Common myeloid progenitor, CD34-positive (primary cell): Measurements from ENCODE around the gene SPATA17.

Experiments used
- CTCF ChIA-PET: fragments of 350-600 bp; sonication (Branson Sonifier 250); formaldehyde crosslinking; loops from one replicate; lab custom pipeline; 2021; ENCODE audit warnings: antibody characterized with exemption; lab: Charles Lee
- POLR2A ChIA-PET: fragments of 350-600 bp; sonication (Branson Sonifier 250); formaldehyde crosslinking; loops from one replicate; lab custom pipeline; 2021; ENCODE audit warnings: antibody characterized with exemption; lab: Charles Lee
- DNase-seq, 3 donors: peaks; one replicate each; pipeline versions ENCODE4 v3.0.0 to v3.0.0-alpha.2; 2013
- H3K27ac ChIP-seq, 2 experiments: 1 replicate in 1 of 2; 2 replicates in 1 of 2; pipeline ENCODE4 v1.7.0; 2013; ENCODE audit warnings: inconsistent platforms in 2 of 2, low read length in 2 of 2, mild to moderate bottlenecking in 2 of 2, low read depth in 1 of 2, moderate library complexity in 1 of 2; ENCODE audit not compliant: severe bottlenecking in 2 of 2, insufficient read depth in 1 of 2, poor library complexity in 1 of 2
- H3K27me3 ChIP-seq, 5 experiments: replicated peaks in 2 of 5; 1 replicate in 3 of 5; 2 replicates in 2 of 5; pipeline versions ENCODE4 v1.6.1 to v1.7.0; 2013; ENCODE audit warnings: low read length in 4 of 5, mild to moderate bottlenecking in 2 of 5, moderate library complexity in 2 of 5, inconsistent platforms in 1 of 5; ENCODE audit not compliant: insufficient read depth in 5 of 5, control insufficient read depth in 4 of 5
- H3K36me3 ChIP-seq, 4 experiments: 1 replicate in 2 of 4; 2 replicates in 2 of 4; pipeline versions ENCODE4 v1.6.1 to v1.7.0; 2013; ENCODE audit warnings: low read length in 3 of 4, control low read depth in 1 of 4, mild to moderate bottlenecking in 1 of 4; ENCODE audit not compliant: control insufficient read depth in 4 of 4, insufficient read depth in 4 of 4
- H3K4me1 ChIP-seq, 4 experiments: 1 replicate in 3 of 4; 2 replicates in 1 of 4; pipeline versions ENCODE4 v1.6.1 to v1.7.1; 2013; ENCODE audit warnings: low read length in 3 of 4, mild to moderate bottlenecking in 3 of 4, control low read depth in 1 of 4, inconsistent platforms in 1 of 4, moderate library complexity in 1 of 4; ENCODE audit not compliant: control insufficient read depth in 4 of 4, insufficient read depth in 4 of 4; ENCODE audit errors: control extremely low read depth in 1 of 4
- H3K4me3 ChIP-seq, 7 experiments: 1 replicate in 4 of 7; 2 replicates in 3 of 7; pipeline versions ENCODE4 v1.5.1 to v1.7.0; 2013; ENCODE audit warnings: mild to moderate bottlenecking in 7 of 7, low read length in 6 of 7, moderate library complexity in 6 of 7, inconsistent platforms in 2 of 7, low read depth in 2 of 7, control low read depth in 1 of 7; ENCODE audit not compliant: insufficient read depth in 4 of 7, control insufficient read depth in 1 of 7; ENCODE audit errors: extremely low read depth in 1 of 7
- H3K9me3 ChIP-seq, 5 experiments: 1 replicate in 4 of 5; 2 replicates in 1 of 5; pipeline versions ENCODE4 v1.6.1 to v1.7.1; 2013; ENCODE audit warnings: low read length in 4 of 5, mild to moderate bottlenecking in 2 of 5, inconsistent platforms in 1 of 5, low read depth in 1 of 5, moderate library complexity in 1 of 5; ENCODE audit not compliant: control insufficient read depth in 4 of 5, insufficient read depth in 2 of 5; ENCODE audit errors: control extremely low read depth in 1 of 5
- WGBS: methylation state at CpG from one replicate; pipeline ENCODE4 v1.1.5; 2013; ENCODE audit not compliant: insufficient coverage; 5-methylcytosine and 5-hydroxymethylcytosine counted together

The SPATA17 gene

GRCh38 chr1:217605390-217605789, 25.8 kb upstream of the SPATA17 start:
- Histone ChIP-seq H3K27ac (no peak overlapping the region), H3K36me3 (peaks cover 4 to 11% (median 8%) of the 10 kb centered on the region in 4 experiments), H3K4me1 (no peaks in the 10 kb centered on the region), H3K4me3 (no peak overlapping the region), H3K9me3 (no peaks in the 10 kb centered on the region), H3K27me3 (no peaks in the 10 kb centered on the region)
- WGBS = 100% methylated on average over 1 of the region's 1 CpG
- CTCF ChIA-PET = no interaction called here
- POLR2A ChIA-PET = interaction anchor here (0.5 kb wide), 1 partner anchor 24 kb away, joined by 3 read pairs; no protein-coding TSS in a partner anchor
- no peak for DNase-seq

- ChIA-PET CTCF (no interaction called here), POLR2A (no interaction called here)
- H3K27ac ChIP-seq = no peak overlapping the region
- peaks cover 2 to 14% (median 6%) of the 10 kb centered on the region in 4 experiments for H3K36me3 ChIP-seq
- H3K9me3 ChIP-seq = no peaks in the 10 kb centered on the region
- no peak for DNase-seq
- WGBS = 94% methylated on average over 2 of the region's 3 CpGs
- H3K27me3 ChIP-seq = no peaks in the 10 kb centered on the region
- no peak overlapping the region for H3K4me3 ChIP-seq
- H3K4me1 ChIP-seq = no peaks in the 10 kb centered on the region
Measured at GRCh38 chr1:217614200-217614712, 16.9 kb upstream of the SPATA17 start.

- ChIA-PET CTCF (no interaction called here), POLR2A (no interaction called here)
- no peak overlapping the region for H3K4me3 ChIP-seq
- 92% methylated on average over 1 of the region's 1 CpG for WGBS
- H3K27me3 ChIP-seq = no peaks in the 10 kb centered on the region
- peaks cover 2 to 10% (median 8%) of the 10 kb centered on the region in 4 experiments for H3K36me3 ChIP-seq
- DNase-seq = no peak
- no peaks in the 10 kb centered on the region for H3K4me1 ChIP-seq
- H3K27ac ChIP-seq = no peak overlapping the region
- H3K9me3 ChIP-seq = no peaks in the 10 kb centered on the region
Measured at GRCh38 chr1:217617126-217617525, 14.0 kb upstream of the SPATA17 start.

- 100% methylated on average over 1 of the region's 4 CpGs for WGBS
- peaks cover 2 to 10% (median 8%) of the 10 kb centered on the region in 4 experiments for H3K36me3 ChIP-seq
- ChIA-PET POLR2A (no interaction called here), CTCF (interaction anchor here (0.6 to 1.2 kb wide), 2 partner anchors 40 to 117 kb away, joined by 3 to 4 read pairs; no protein-coding TSS in a partner anchor)
- no peak overlapping the region for H3K4me3 ChIP-seq
- no peak for DNase-seq
- no peak overlapping the region for H3K27ac ChIP-seq
- H3K9me3 ChIP-seq = no peaks in the 10 kb centered on the region
- H3K27me3 ChIP-seq = no peaks in the 10 kb centered on the region
- no peaks in the 10 kb centered on the region for H3K4me1 ChIP-seq
Measured at GRCh38 chr1:217620814-217621213, 10.3 kb upstream of the SPATA17 start.

- Histone ChIP-seq H3K4me1 (no peaks in the 10 kb centered on the region), H3K36me3 (peaks cover 2 to 10% (median 7%) of the 10 kb centered on the region in 4 experiments), H3K27me3 (no peaks in the 10 kb centered on the region), H3K27ac (no peak overlapping the region), H3K4me3 (no peak overlapping the region), H3K9me3 (no peaks in the 10 kb centered on the region)
- ChIA-PET POLR2A (interaction anchor here (0.6 kb wide), 1 partner anchor 89 kb away, joined by 8 read pairs; no protein-coding TSS in a partner anchor), CTCF (interaction anchor here (0.9 kb wide), 1 partner anchor 9 kb away, joined by 4 read pairs; the partner anchor contains the start of gene GPATCH2)
- no peak for DNase-seq
- no CpG with 5 or more reads among the region's 3 CpGs for WGBS
Measured at GRCh38 chr1:217622042-217622441, 9.1 kb upstream of the SPATA17 start.

GRCh38 chr1:217626321-217626720, 4.8 kb upstream of the SPATA17 start:
- no peaks in the 10 kb centered on the region for H3K27me3 ChIP-seq
- no peak overlapping the region for H3K4me3 ChIP-seq
- ChIA-PET POLR2A (no interaction called here), CTCF (no interaction called here)
- H3K27ac ChIP-seq = no peak overlapping the region
- no peaks in the 10 kb centered on the region for H3K9me3 ChIP-seq
- no CpG with 5 or more reads among the region's 2 CpGs for WGBS
- no peaks in the 10 kb centered on the region for H3K36me3 ChIP-seq
- H3K4me1 ChIP-seq = peaks cover 3 to 21% (median 10%) of the 10 kb centered on the region in 4 experiments
- no peak for DNase-seq

GRCh38 chr1:217627431-217627830, 3.7 kb upstream of the SPATA17 start:
- Histone ChIP-seq H3K4me3 (no peak overlapping the region), H3K36me3 (no peaks in the 10 kb centered on the region), H3K4me1 (peaks cover 3 to 26% (median 14%) of the 10 kb centered on the region in 4 experiments), H3K9me3 (no peaks in the 10 kb centered on the region), H3K27me3 (no peaks in the 10 kb centered on the region), H3K27ac (no peak overlapping the region)
- DNase-seq = peak; percentile 5 to 25 (median 11)
- ChIA-PET CTCF (no interaction called here), POLR2A (no interaction called here)
- WGBS = 5% methylated on average over 2 of the region's 3 CpGs
